Activated T-helper 1 cell treated with anti-CD3 and anti-CD28 coated beads, Interleukin-2, amount 50 U/mL, for 16 hours (primary cell): ENCODE data around the gene ASB6.
A peak's percentile ranks its signal among the peaks of the same experiment; 100 is the strongest.

ENCODE experiments used
- DNase-seq, 2 donors: peaks; one replicate each; pipeline ENCODE4 v3.0.0-alpha.2; 2020; ENCODE audit warnings: low read depth in 1 of 2, low spot score in 1 of 2

ASB6 gene

GRCh38 chr9:129626625-129627284, 15.2 kb downstream of the ASB6 start:
- DNase-seq = no peak

- DNase-seq = peak; percentile 85 to 88
Measured at GRCh38 chr9:129626079-129626624, 15.8 kb downstream of the ASB6 start, which contains the start of gene NTMT1. NTMT1 (plus strand) TSS chr9:129626163; CDS start chr9:129632704, 6,541 bp downstream.

- no peak for DNase-seq
Measured at GRCh38 chr9:129624947-129625346, 17.0 kb downstream of the ASB6 start.

GRCh38 chr9:129624168-129624759, 17.7 kb downstream of the ASB6 start:
- peak; percentile 54 to 56 for DNase-seq

GRCh38 chr9:129623331-129623730, 18.6 kb downstream of the ASB6 start:
- no peak for DNase-seq

- DNase-seq = no peak
Measured at GRCh38 chr9:129620669-129621295, 21.2 kb downstream of the ASB6 start, which contains the start of gene C9orf50. C9orf50 (minus strand) TSS chr9:129621101; CDS start chr9:129620574, 527 bp downstream.

- no peak for DNase-seq
Measured at GRCh38 chr9:129619787-129620668, 21.9 kb downstream of the ASB6 start.

GRCh38 chr9:129617167-129617566, 24.8 kb downstream of the ASB6 start:
- no peak for DNase-seq

GRCh38 chr9:129615407-129616285, 26.3 kb downstream of the ASB6 start:
- DNase-seq = no peak

- no peak for DNase-seq
Measured at GRCh38 chr9:129614932-129615331, 27.0 kb downstream of the ASB6 start.

- DNase-seq = no peak
Measured at GRCh38 chr9:129613520-129614175, 28.3 kb downstream of the ASB6 start.

GRCh38 chr9:129612815-129613519, 29.0 kb downstream of the ASB6 start:
- DNase-seq = no peak

GRCh38 chr9:129612123-129612522, 29.8 kb downstream of the ASB6 start:
- DNase-seq = no peak

- no peak for DNase-seq
Measured at GRCh38 chr9:129611307-129611800, 30.6 kb downstream of the ASB6 start.

GRCh38 chr9:129610473-129611306, 31.3 kb downstream of the ASB6 start:
- DNase-seq = peak; percentile 46 to 60

GRCh38 chr9:129610213-129610472, 31.8 kb downstream of the ASB6 start:
- no peak for DNase-seq

- DNase-seq = peak in 1 of 2 donors; percentile 49
Measured at GRCh38 chr9:129609486-129610212, 32.3 kb downstream of the ASB6 start.
